H9 (cell line): ENCODE measurements around the gene PCDH9. TPM values are rescaled to one million over a fixed set of nuclear protein-coding genes. Genes with fewer than 3 reads are reported as not detected.
A peak's percentile ranks its signal among the peaks of the same experiment; 100 is the strongest.

Experiments
- DNase-seq: peaks from one replicate; pipeline ENCODE4 v3.0.0-alpha.2; 2017
- H2AFZ ChIP-seq: one replicate; pipeline ENCODE4 v1.6.1; 2013; ENCODE audit warnings: mild to moderate bottlenecking, low read length, control low read depth, moderate library complexity
- H2AK5ac ChIP-seq: 2 replicates; pipeline ENCODE4 v1.6.1; 2013; ENCODE audit warnings: low read length, control low read depth, mixed read lengths; ENCODE audit not compliant: insufficient read length
- H2BK120ac ChIP-seq: one replicate; pipeline ENCODE4 v1.6.1; 2013; ENCODE audit warnings: low read depth, mild to moderate bottlenecking, low read length, control low read depth, inconsistent platforms; ENCODE audit not compliant: poor library complexity, severe bottlenecking
- H2BK12ac ChIP-seq: 2 replicates; pipeline ENCODE4 v1.6.1; 2013; ENCODE audit warnings: low read length, control low read depth, mixed read lengths, low read depth; ENCODE audit not compliant: insufficient read length
- H2BK15ac ChIP-seq: 2 replicates; pipeline ENCODE4 v1.6.1; 2013; ENCODE audit warnings: low read depth, low read length, control low read depth
- H2BK20ac ChIP-seq: one replicate; pipeline ENCODE4 v1.6.1; 2013; ENCODE audit warnings: low read depth, mild to moderate bottlenecking, low read length, control low read depth, inconsistent platforms; ENCODE audit not compliant: poor library complexity, severe bottlenecking
- H2BK5ac ChIP-seq: 2 replicates; pipeline ENCODE4 v1.6.1; 2013; ENCODE audit warnings: low read length, control low read depth, mixed read lengths; ENCODE audit not compliant: insufficient read length
- H3K14ac ChIP-seq: 2 replicates; pipeline ENCODE4 v1.6.1; 2013; ENCODE audit warnings: low read length, control low read depth; ENCODE audit not compliant: insufficient read depth
- H3K18ac ChIP-seq: 2 replicates; pipeline ENCODE4 v1.6.1; 2013; ENCODE audit warnings: low read depth, mild to moderate bottlenecking, mixed read lengths, low read length, control low read depth; ENCODE audit not compliant: insufficient read length
- H3K23ac ChIP-seq: 2 replicates; pipeline ENCODE4 v1.6.1; 2013; ENCODE audit warnings: low read length, control low read depth, mixed read lengths, low read depth; ENCODE audit not compliant: insufficient read length
- H3K23me2 ChIP-seq: 2 replicates; pipeline ENCODE4 v1.6.1; 2013; ENCODE audit warnings: low read depth, mild to moderate bottlenecking, mixed read lengths, low read length, control low read depth; ENCODE audit not compliant: insufficient read length, poor library complexity, severe bottlenecking
- H3K27ac ChIP-seq: 2 replicates; pipeline ENCODE4 v1.5.1; 2013; ENCODE audit warnings: low read length, control low read depth, mixed read lengths, low read depth; ENCODE audit not compliant: insufficient read length
- H3K27me3 ChIP-seq: 2 replicates; pipeline ENCODE4 v1.6.1; 2013; ENCODE audit warnings: low read length, control low read depth, inconsistent platforms; ENCODE audit not compliant: insufficient read depth
- H3K4ac ChIP-seq: 2 replicates; pipeline ENCODE4 v1.6.1; 2013; ENCODE audit warnings: low read depth, mild to moderate bottlenecking, control low read depth, inconsistent platforms, low read length, moderate library complexity
- H3K4me1 ChIP-seq: 2 replicates; pipeline ENCODE4 v1.6.1; 2013; ENCODE audit warnings: low read length, control low read depth, inconsistent platforms; ENCODE audit not compliant: insufficient read depth
- H3K4me2 ChIP-seq: 2 replicates; pipeline ENCODE4 v1.6.1; 2013; ENCODE audit warnings: low read length, control low read depth, mixed read lengths; ENCODE audit not compliant: insufficient read length, insufficient read depth
- H3K56ac ChIP-seq: 2 replicates; pipeline ENCODE4 v1.6.1; 2013; ENCODE audit warnings: low read depth, mild to moderate bottlenecking, mixed read lengths, low read length, control low read depth; ENCODE audit not compliant: insufficient read length
- H3K79me1 ChIP-seq: 2 replicates; pipeline ENCODE4 v1.6.1; 2013; ENCODE audit warnings: low read depth, mild to moderate bottlenecking, moderate library complexity, low read length, control low read depth, inconsistent platforms; ENCODE audit not compliant: insufficient read depth, poor library complexity, severe bottlenecking
- H3K79me2 ChIP-seq: 2 replicates; pipeline ENCODE4 v1.6.1; 2013; ENCODE audit warnings: low read length, control low read depth, inconsistent platforms; ENCODE audit not compliant: insufficient read depth
- H3K9ac ChIP-seq: 2 replicates; pipeline ENCODE4 v1.6.1; 2013; ENCODE audit warnings: low read length, control low read depth, mixed read lengths; ENCODE audit not compliant: insufficient read length; ENCODE audit errors: extremely low read depth
- H3K9me3 ChIP-seq: one replicate; pipeline ENCODE4 v1.6.1; 2013; ENCODE audit warnings: low read depth, low read length, inconsistent platforms; ENCODE audit not compliant: control insufficient read depth
- H3T11ph ChIP-seq: one replicate; pipeline ENCODE4 v1.6.1; 2013; ENCODE audit warnings: mild to moderate bottlenecking, low read length, control low read depth, inconsistent platforms
- H4K20me1 ChIP-seq: one replicate; pipeline ENCODE4 v1.6.1; 2013; ENCODE audit not compliant: control insufficient read depth, insufficient read length, insufficient read depth
- H4K5ac ChIP-seq: 2 replicates; pipeline ENCODE4 v1.6.1; 2013; ENCODE audit warnings: low read depth, mild to moderate bottlenecking, mixed read lengths, low read length, control low read depth; ENCODE audit not compliant: insufficient read length
- H4K8ac ChIP-seq: replicated peaks from 2 replicates; pipeline ENCODE4 v1.6.1; 2013; ENCODE audit warnings: low read length, control low read depth, mixed read lengths, low read depth; ENCODE audit not compliant: insufficient read length
- H4K91ac ChIP-seq: 2 replicates; pipeline ENCODE4 v1.6.1; 2013; ENCODE audit warnings: low read depth, mild to moderate bottlenecking, moderate library complexity, mixed read lengths, low read length, control low read depth; ENCODE audit not compliant: insufficient read length
- H3K27ac Mint-ChIP-seq, 3 experiments: 2 replicates in 2 of 3; 3 replicates in 1 of 3; pipeline ENCODE4 v1.8.0; 2020 to 2021; ENCODE audit warnings: mixed read lengths in 3 of 3, mild to moderate bottlenecking in 1 of 3, moderate library complexity in 1 of 3
- H3K27me3 Mint-ChIP-seq: 2 replicates; pipeline ENCODE4 v1.8.0; 2021; ENCODE audit warnings: low read depth, mild to moderate bottlenecking, moderate library complexity, mixed read lengths
- H3K36me3 Mint-ChIP-seq, 3 experiments: 2 replicates in 2 of 3; 3 replicates in 1 of 3; pipeline ENCODE4 v1.8.0; 2020 to 2021; ENCODE audit warnings: low read depth in 3 of 3, mixed read lengths in 3 of 3; ENCODE audit not compliant: insufficient read depth in 1 of 3
- H3K4me1 Mint-ChIP-seq, 2 experiments: 2 replicates each; pipeline ENCODE4 v1.8.0; 2020; ENCODE audit warnings: mixed read lengths in 2 of 2
- H3K4me3 Mint-ChIP-seq, 2 experiments: 2 replicates in 1 of 2; 3 replicates in 1 of 2; pipeline ENCODE4 v1.8.0; 2020 to 2021; ENCODE audit warnings: mild to moderate bottlenecking in 2 of 2, mixed read lengths in 2 of 2, moderate library complexity in 1 of 2
- H3K9me3 Mint-ChIP-seq, 2 experiments: 2 replicates in 1 of 2; 3 replicates in 1 of 2; pipeline ENCODE4 v1.8.0; 2020; ENCODE audit warnings: mild to moderate bottlenecking in 2 of 2, mixed read lengths in 2 of 2, moderate library complexity in 1 of 2
- WGBS: extraction: QIAGEN DNeasy Blood & Tissue Kit; methylation state at CpG from one replicate; pipeline ENCODE4 v1.1.7; 2013; ENCODE audit warnings: missing lambda C conversion rate, low lambda C conversion rate, mixed read lengths; ENCODE audit not compliant: insufficient read length; ENCODE audit errors: extremely low coverage; 5-methylcytosine and 5-hydroxymethylcytosine counted together
- total RNA-seq: library from RNA; stranded (reverse); gene quantifications from 2 replicates; pipeline ENCODE4 v1.2.1, GENCODE V29; 2021
- TF ChIP-seq, protein P1 (sequence below): fragments of 200-600 bp; sonication (generic); conservative IDR thresholded peaks from 3 replicates; pipeline ENCODE4 v1.8.0; 2021; ENCODE audit warnings: antibody characterized with exemption, mild to moderate bottlenecking

Gene PCDH9
- total RNA-seq, 1 experiment from 2014 or later: 0.11 TPM

DNA sequence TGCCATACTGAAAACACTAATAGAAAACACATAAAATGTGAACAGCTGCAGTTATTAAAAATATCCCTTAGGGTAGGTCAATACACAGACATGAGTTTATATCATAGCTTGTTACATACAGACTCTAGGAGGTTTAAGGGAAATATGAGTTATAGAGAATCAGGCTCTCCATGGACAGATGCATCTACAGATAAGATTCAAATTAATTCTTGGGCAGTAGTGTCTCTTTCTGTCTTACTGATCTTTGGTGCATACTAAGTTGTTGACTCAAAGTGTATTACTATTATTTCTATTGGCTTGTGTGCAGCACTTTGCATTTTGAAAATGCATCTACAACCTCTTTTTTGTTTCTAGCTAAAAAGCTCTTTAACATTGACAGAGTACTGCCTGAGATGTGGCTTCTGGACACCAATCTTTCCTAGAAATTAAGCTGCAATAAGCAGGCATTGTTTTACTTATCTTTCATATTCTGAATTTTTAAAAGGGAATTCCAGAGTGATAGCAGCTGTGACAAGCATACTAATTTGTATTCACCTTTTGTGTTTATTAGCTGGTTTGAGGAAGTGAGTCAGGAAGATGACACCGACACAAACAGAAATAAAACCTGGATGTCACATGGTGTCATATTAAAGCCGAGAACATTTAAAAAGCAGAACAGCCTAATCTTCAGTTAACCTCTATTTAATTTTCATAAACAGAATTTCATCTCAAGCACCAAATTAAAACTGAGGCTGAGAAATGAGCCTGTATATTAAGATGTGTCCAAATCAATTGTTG is 399.0 kb downstream of the PCDH9 start:
- Mint-ChIP-seq H3K27me3 (no peaks in the 10 kb centered on the region), H3K9me3 (no peaks in the 10 kb centered on the region), H3K27ac (0 out of 7 replicates have a peak overlapping the region, but pooled peaks of 1 of the 3 experiments have one; percentile 32), H3K4me1 (no peaks in the 10 kb centered on the region), H3K36me3 (no peaks in the 10 kb centered on the region), H3K4me3 (no peak overlapping the region)
- Histone ChIP-seq H3K4me1 (no peaks in the 10 kb centered on the region), H2AK5ac (no peak overlapping the region), H3K4ac (no peak overlapping the region), H3K56ac (no peak overlapping the region), H3K79me2 (no peaks in the 10 kb centered on the region), H3K18ac (no peak overlapping the region), H3T11ph (no peak overlapping the region), H2AFZ (no peak overlapping the region), H4K8ac (no peak overlapping the region), H3K9me3 (no peaks in the 10 kb centered on the region), H4K20me1 (no peaks in the 10 kb centered on the region), H3K23ac (no peak overlapping the region), H2BK5ac (no peak overlapping the region), H3K14ac (no peak overlapping the region), H3K4me2 (no peak overlapping the region), H3K23me2 (no peaks in the 10 kb centered on the region), H2BK120ac (no peak overlapping the region), H3K27me3 (no peaks in the 10 kb centered on the region), H2BK12ac (no peak overlapping the region), H2BK15ac (no peak overlapping the region), H3K79me1 (no peaks in the 10 kb centered on the region), H2BK20ac (no peak overlapping the region), H4K5ac (no peak overlapping the region), H3K9ac (no peak overlapping the region), H4K91ac (no peak overlapping the region), H3K27ac (no peak overlapping the region)
- TF ChIP-seq, protein P1, sequence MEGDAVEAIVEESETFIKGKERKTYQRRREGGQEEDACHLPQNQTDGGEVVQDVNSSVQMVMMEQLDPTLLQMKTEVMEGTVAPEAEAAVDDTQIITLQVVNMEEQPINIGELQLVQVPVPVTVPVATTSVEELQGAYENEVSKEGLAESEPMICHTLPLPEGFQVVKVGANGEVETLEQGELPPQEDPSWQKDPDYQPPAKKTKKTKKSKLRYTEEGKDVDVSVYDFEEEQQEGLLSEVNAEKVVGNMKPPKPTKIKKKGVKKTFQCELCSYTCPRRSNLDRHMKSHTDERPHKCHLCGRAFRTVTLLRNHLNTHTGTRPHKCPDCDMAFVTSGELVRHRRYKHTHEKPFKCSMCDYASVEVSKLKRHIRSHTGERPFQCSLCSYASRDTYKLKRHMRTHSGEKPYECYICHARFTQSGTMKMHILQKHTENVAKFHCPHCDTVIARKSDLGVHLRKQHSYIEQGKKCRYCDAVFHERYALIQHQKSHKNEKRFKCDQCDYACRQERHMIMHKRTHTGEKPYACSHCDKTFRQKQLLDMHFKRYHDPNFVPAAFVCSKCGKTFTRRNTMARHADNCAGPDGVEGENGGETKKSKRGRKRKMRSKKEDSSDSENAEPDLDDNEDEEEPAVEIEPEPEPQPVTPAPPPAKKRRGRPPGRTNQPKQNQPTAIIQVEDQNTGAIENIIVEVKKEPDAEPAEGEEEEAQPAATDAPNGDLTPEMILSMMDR: no peak
- no CpG with 5 or more reads among the region's 2 CpGs for WGBS
- no peak for DNase-seq
